H9 (cell line): ENCODE measurements around the gene SLC1A5. TPM values are rescaled to one million over a fixed set of nuclear protein-coding genes. Genes with fewer than 3 reads are reported as not detected.
A peak's percentile ranks its signal among the peaks of the same experiment; 100 is the strongest.

Source experiments
- DNase-seq: peaks from one replicate; pipeline ENCODE4 v3.0.0-alpha.2; 2017
- H2AFZ ChIP-seq: one replicate; pipeline ENCODE4 v1.6.1; 2013; ENCODE audit warnings: mild to moderate bottlenecking, low read length, control low read depth, moderate library complexity
- H2AK5ac ChIP-seq: 2 replicates; pipeline ENCODE4 v1.6.1; 2013; ENCODE audit warnings: low read length, control low read depth, mixed read lengths; ENCODE audit not compliant: insufficient read length
- H2BK120ac ChIP-seq: one replicate; pipeline ENCODE4 v1.6.1; 2013; ENCODE audit warnings: low read depth, mild to moderate bottlenecking, low read length, control low read depth, inconsistent platforms; ENCODE audit not compliant: poor library complexity, severe bottlenecking
- H2BK12ac ChIP-seq: 2 replicates; pipeline ENCODE4 v1.6.1; 2013; ENCODE audit warnings: low read length, control low read depth, mixed read lengths, low read depth; ENCODE audit not compliant: insufficient read length
- H2BK15ac ChIP-seq: 2 replicates; pipeline ENCODE4 v1.6.1; 2013; ENCODE audit warnings: low read depth, low read length, control low read depth
- H2BK20ac ChIP-seq: one replicate; pipeline ENCODE4 v1.6.1; 2013; ENCODE audit warnings: low read depth, mild to moderate bottlenecking, low read length, control low read depth, inconsistent platforms; ENCODE audit not compliant: poor library complexity, severe bottlenecking
- H2BK5ac ChIP-seq: 2 replicates; pipeline ENCODE4 v1.6.1; 2013; ENCODE audit warnings: low read length, control low read depth, mixed read lengths; ENCODE audit not compliant: insufficient read length
- H3K14ac ChIP-seq: 2 replicates; pipeline ENCODE4 v1.6.1; 2013; ENCODE audit warnings: low read length, control low read depth; ENCODE audit not compliant: insufficient read depth
- H3K18ac ChIP-seq: 2 replicates; pipeline ENCODE4 v1.6.1; 2013; ENCODE audit warnings: low read depth, mild to moderate bottlenecking, mixed read lengths, low read length, control low read depth; ENCODE audit not compliant: insufficient read length
- H3K23ac ChIP-seq: 2 replicates; pipeline ENCODE4 v1.6.1; 2013; ENCODE audit warnings: low read length, control low read depth, mixed read lengths, low read depth; ENCODE audit not compliant: insufficient read length
- H3K23me2 ChIP-seq: 2 replicates; pipeline ENCODE4 v1.6.1; 2013; ENCODE audit warnings: low read depth, mild to moderate bottlenecking, mixed read lengths, low read length, control low read depth; ENCODE audit not compliant: insufficient read length, poor library complexity, severe bottlenecking
- H3K27ac ChIP-seq: 2 replicates; pipeline ENCODE4 v1.5.1; 2013; ENCODE audit warnings: low read length, control low read depth, mixed read lengths, low read depth; ENCODE audit not compliant: insufficient read length
- H3K27me3 ChIP-seq: 2 replicates; pipeline ENCODE4 v1.6.1; 2013; ENCODE audit warnings: low read length, control low read depth, inconsistent platforms; ENCODE audit not compliant: insufficient read depth
- H3K4ac ChIP-seq: 2 replicates; pipeline ENCODE4 v1.6.1; 2013; ENCODE audit warnings: low read depth, mild to moderate bottlenecking, control low read depth, inconsistent platforms, low read length, moderate library complexity
- H3K4me1 ChIP-seq: 2 replicates; pipeline ENCODE4 v1.6.1; 2013; ENCODE audit warnings: low read length, control low read depth, inconsistent platforms; ENCODE audit not compliant: insufficient read depth
- H3K4me2 ChIP-seq: 2 replicates; pipeline ENCODE4 v1.6.1; 2013; ENCODE audit warnings: low read length, control low read depth, mixed read lengths; ENCODE audit not compliant: insufficient read length, insufficient read depth
- H3K56ac ChIP-seq: 2 replicates; pipeline ENCODE4 v1.6.1; 2013; ENCODE audit warnings: low read depth, mild to moderate bottlenecking, mixed read lengths, low read length, control low read depth; ENCODE audit not compliant: insufficient read length
- H3K79me1 ChIP-seq: 2 replicates; pipeline ENCODE4 v1.6.1; 2013; ENCODE audit warnings: low read depth, mild to moderate bottlenecking, moderate library complexity, low read length, control low read depth, inconsistent platforms; ENCODE audit not compliant: insufficient read depth, poor library complexity, severe bottlenecking
- H3K79me2 ChIP-seq: 2 replicates; pipeline ENCODE4 v1.6.1; 2013; ENCODE audit warnings: low read length, control low read depth, inconsistent platforms; ENCODE audit not compliant: insufficient read depth
- H3K9ac ChIP-seq: 2 replicates; pipeline ENCODE4 v1.6.1; 2013; ENCODE audit warnings: low read length, control low read depth, mixed read lengths; ENCODE audit not compliant: insufficient read length; ENCODE audit errors: extremely low read depth
- H3K9me3 ChIP-seq: one replicate; pipeline ENCODE4 v1.6.1; 2013; ENCODE audit warnings: low read depth, low read length, inconsistent platforms; ENCODE audit not compliant: control insufficient read depth
- H3T11ph ChIP-seq: one replicate; pipeline ENCODE4 v1.6.1; 2013; ENCODE audit warnings: mild to moderate bottlenecking, low read length, control low read depth, inconsistent platforms
- H4K20me1 ChIP-seq: one replicate; pipeline ENCODE4 v1.6.1; 2013; ENCODE audit not compliant: control insufficient read depth, insufficient read length, insufficient read depth
- H4K5ac ChIP-seq: 2 replicates; pipeline ENCODE4 v1.6.1; 2013; ENCODE audit warnings: low read depth, mild to moderate bottlenecking, mixed read lengths, low read length, control low read depth; ENCODE audit not compliant: insufficient read length
- H4K8ac ChIP-seq: replicated peaks from 2 replicates; pipeline ENCODE4 v1.6.1; 2013; ENCODE audit warnings: low read length, control low read depth, mixed read lengths, low read depth; ENCODE audit not compliant: insufficient read length
- H4K91ac ChIP-seq: 2 replicates; pipeline ENCODE4 v1.6.1; 2013; ENCODE audit warnings: low read depth, mild to moderate bottlenecking, moderate library complexity, mixed read lengths, low read length, control low read depth; ENCODE audit not compliant: insufficient read length
- H3K27ac Mint-ChIP-seq, 3 experiments: 2 replicates in 2 of 3; 3 replicates in 1 of 3; pipeline ENCODE4 v1.8.0; 2020 to 2021; ENCODE audit warnings: mixed read lengths in 3 of 3, mild to moderate bottlenecking in 1 of 3, moderate library complexity in 1 of 3
- H3K27me3 Mint-ChIP-seq: 2 replicates; pipeline ENCODE4 v1.8.0; 2021; ENCODE audit warnings: low read depth, mild to moderate bottlenecking, moderate library complexity, mixed read lengths
- H3K36me3 Mint-ChIP-seq, 3 experiments: 2 replicates in 2 of 3; 3 replicates in 1 of 3; pipeline ENCODE4 v1.8.0; 2020 to 2021; ENCODE audit warnings: low read depth in 3 of 3, mixed read lengths in 3 of 3; ENCODE audit not compliant: insufficient read depth in 1 of 3
- H3K4me1 Mint-ChIP-seq, 2 experiments: 2 replicates each; pipeline ENCODE4 v1.8.0; 2020; ENCODE audit warnings: mixed read lengths in 2 of 2
- H3K4me3 Mint-ChIP-seq, 2 experiments: 2 replicates in 1 of 2; 3 replicates in 1 of 2; pipeline ENCODE4 v1.8.0; 2020 to 2021; ENCODE audit warnings: mild to moderate bottlenecking in 2 of 2, mixed read lengths in 2 of 2, moderate library complexity in 1 of 2
- H3K9me3 Mint-ChIP-seq, 2 experiments: 2 replicates in 1 of 2; 3 replicates in 1 of 2; pipeline ENCODE4 v1.8.0; 2020; ENCODE audit warnings: mild to moderate bottlenecking in 2 of 2, mixed read lengths in 2 of 2, moderate library complexity in 1 of 2
- WGBS: extraction: QIAGEN DNeasy Blood & Tissue Kit; methylation state at CpG from one replicate; pipeline ENCODE4 v1.1.7; 2013; ENCODE audit warnings: missing lambda C conversion rate, low lambda C conversion rate, mixed read lengths; ENCODE audit not compliant: insufficient read length; ENCODE audit errors: extremely low coverage; 5-methylcytosine and 5-hydroxymethylcytosine counted together
- total RNA-seq: library from RNA; stranded (reverse); gene quantifications from 2 replicates; pipeline ENCODE4 v1.2.1, GENCODE V29; 2021
- TF ChIP-seq, protein P1 (sequence below): fragments of 200-600 bp; sonication (generic); conservative IDR thresholded peaks from 3 replicates; pipeline ENCODE4 v1.8.0; 2021; ENCODE audit warnings: antibody characterized with exemption, mild to moderate bottlenecking

The SLC1A5 gene
- total RNA-seq, 1 experiment from 2014 or later: 258 TPM

DNA sequence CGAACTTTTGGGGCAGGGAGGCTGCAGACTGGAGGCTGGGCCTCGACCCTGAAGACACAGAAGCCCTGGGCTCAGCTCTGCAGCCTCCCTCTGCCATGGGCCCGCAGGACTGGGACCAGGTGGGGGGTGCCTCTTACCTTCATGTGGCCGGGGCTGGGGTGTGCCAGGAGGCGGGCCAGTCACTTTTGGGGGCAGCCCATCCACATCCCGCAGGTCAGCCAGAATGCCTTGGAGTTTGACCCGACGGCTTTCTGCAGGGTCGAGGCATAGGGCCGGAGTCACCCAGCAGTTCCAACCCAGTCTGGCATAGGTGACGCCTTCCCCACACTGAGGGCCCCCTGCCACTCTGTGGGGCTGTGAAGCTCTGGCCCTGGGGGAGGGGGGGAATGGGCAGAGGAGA lies 60.6 kb downstream of the SLC1A5 start:
- no peak overlapping the region for H3K18ac ChIP-seq
- H3K27ac ChIP-seq: no peak overlapping the region
- H3K4me2 ChIP-seq: no peak overlapping the region
- no peak overlapping the region for H2BK120ac ChIP-seq
- H3K79me2 ChIP-seq: no peaks in the 10 kb centered on the region; the same call in 1 of the 2 replicates
- no peaks in the 10 kb centered on the region for H4K20me1 ChIP-seq
- Mint-ChIP-seq H3K4me1 (peaks cover 16 to 27% of the 10 kb centered on the region in 2 experiments), H3K27ac (peak overlapping the region in 1 of 3 experiments; percentile 35; a peak in 2 of 7 replicates), H3K27me3 (no peaks in the 10 kb centered on the region; the same call in 1 of the 2 replicates), H3K4me3 (no peak overlapping the region), H3K9me3 (no peaks in the 10 kb centered on the region), H3K36me3 (peaks cover 49 to 89% (median 86%) of the 10 kb centered on the region in 3 experiments)
- whole genome bisulfite sequencing: no CpG with 5 or more reads among the region's 11 CpGs
- H2BK5ac ChIP-seq: no peak overlapping the region
- H3K9ac ChIP-seq: no peak overlapping the region
- no peak overlapping the region for H3K4ac ChIP-seq
- no peak overlapping the region for H2BK15ac ChIP-seq
- no peaks in the 10 kb centered on the region for H3K23me2 ChIP-seq
- no peak overlapping the region for H3K56ac ChIP-seq
- no peak overlapping the region for H3T11ph ChIP-seq
- no peak overlapping the region for H2BK20ac ChIP-seq
- no peak overlapping the region for H2AFZ ChIP-seq
- H4K8ac ChIP-seq: no peak overlapping the region
- no peak overlapping the region for H2BK12ac ChIP-seq
- no peaks in the 10 kb centered on the region for H3K27me3 ChIP-seq
- no peaks in the 10 kb centered on the region for H3K79me1 ChIP-seq
- DNase-seq: no peak
- H2AK5ac ChIP-seq: no peak overlapping the region
- H3K23ac ChIP-seq: no peak overlapping the region
- no peak overlapping the region for H3K14ac ChIP-seq
- TF ChIP-seq, protein P1, sequence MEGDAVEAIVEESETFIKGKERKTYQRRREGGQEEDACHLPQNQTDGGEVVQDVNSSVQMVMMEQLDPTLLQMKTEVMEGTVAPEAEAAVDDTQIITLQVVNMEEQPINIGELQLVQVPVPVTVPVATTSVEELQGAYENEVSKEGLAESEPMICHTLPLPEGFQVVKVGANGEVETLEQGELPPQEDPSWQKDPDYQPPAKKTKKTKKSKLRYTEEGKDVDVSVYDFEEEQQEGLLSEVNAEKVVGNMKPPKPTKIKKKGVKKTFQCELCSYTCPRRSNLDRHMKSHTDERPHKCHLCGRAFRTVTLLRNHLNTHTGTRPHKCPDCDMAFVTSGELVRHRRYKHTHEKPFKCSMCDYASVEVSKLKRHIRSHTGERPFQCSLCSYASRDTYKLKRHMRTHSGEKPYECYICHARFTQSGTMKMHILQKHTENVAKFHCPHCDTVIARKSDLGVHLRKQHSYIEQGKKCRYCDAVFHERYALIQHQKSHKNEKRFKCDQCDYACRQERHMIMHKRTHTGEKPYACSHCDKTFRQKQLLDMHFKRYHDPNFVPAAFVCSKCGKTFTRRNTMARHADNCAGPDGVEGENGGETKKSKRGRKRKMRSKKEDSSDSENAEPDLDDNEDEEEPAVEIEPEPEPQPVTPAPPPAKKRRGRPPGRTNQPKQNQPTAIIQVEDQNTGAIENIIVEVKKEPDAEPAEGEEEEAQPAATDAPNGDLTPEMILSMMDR: no peak
- no peaks in the 10 kb centered on the region for H3K4me1 ChIP-seq
- H4K5ac ChIP-seq: no peak overlapping the region
- no peaks in the 10 kb centered on the region for H3K9me3 ChIP-seq
- H4K91ac ChIP-seq: no peak overlapping the region
